Coronary artery (tissue), 2 donors: Measurements from ENCODE around the gene IL10RA.
A peak's percentile ranks its signal among the peaks of the same experiment; 100 is the strongest.

Source experiments
- DNase-seq: peaks from one replicate; pipeline ENCODE4 v3.0.0-alpha.2; 2017; ENCODE audit warnings: low spot score
- H3K27ac ChIP-seq, 2 donors: fragments of 200-600 bp; sonication (generic); one replicate each; pipeline ENCODE4 v1.5.1; 2016 to 2019
- H3K4me3 ChIP-seq: fragments of 200-600 bp; sonication (generic); 2 replicates; pipeline ENCODE4 v1.5.1; 2016; ENCODE audit warnings: mild to moderate bottlenecking, moderate library complexity
- CTCF ChIP-seq: fragments of 200-600 bp; sonication (generic); IDR thresholded peaks from one replicate; pipeline ENCODE4 v1.5.1; 2019; ENCODE audit warnings: antibody characterized with exemption

Gene IL10RA

GRCh38 chr11:117993988-117994745 is 8.0 kb downstream of the IL10RA start:
- no peak for DNase-seq
- Histone ChIP-seq H3K27ac (peak overlapping the region in 1 of 2 donors; percentile 53), H3K4me3 (peak overlapping the region; percentile 12)
- no peak for TF ChIP-seq CTCF

- no peak for TF ChIP-seq CTCF
- no peak for DNase-seq
- no peak overlapping the region for H3K4me3 ChIP-seq
- no peak overlapping the region for H3K27ac ChIP-seq
These were observed 9.3 kb downstream of the IL10RA start for GRCh38 chr11:117995472-117995871.

DNA sequence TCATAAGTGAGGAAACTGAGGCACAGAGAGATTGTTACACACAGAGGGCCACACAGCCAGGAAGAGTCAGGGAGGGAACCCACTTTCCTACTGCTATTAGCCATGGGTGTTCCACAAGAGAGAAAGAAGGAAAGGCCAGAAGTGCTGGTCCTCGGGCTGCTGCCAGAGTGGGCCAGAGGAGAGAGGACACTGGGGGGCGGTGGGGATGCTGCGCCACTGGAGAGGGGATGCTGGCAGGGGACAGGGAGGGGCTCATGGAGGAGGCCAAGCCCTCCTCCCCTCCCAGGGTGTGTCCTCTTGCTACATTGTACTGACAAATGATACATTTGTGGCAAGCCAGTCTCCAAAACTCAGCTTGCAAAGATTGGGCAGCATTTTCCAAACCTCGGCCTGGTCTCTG is 9.9 kb downstream of the IL10RA start:
- no peak overlapping the region for H3K27ac ChIP-seq
- no peak for TF ChIP-seq CTCF
- H3K4me3 ChIP-seq: no peak overlapping the region
- DNase-seq: no peak

DNA sequence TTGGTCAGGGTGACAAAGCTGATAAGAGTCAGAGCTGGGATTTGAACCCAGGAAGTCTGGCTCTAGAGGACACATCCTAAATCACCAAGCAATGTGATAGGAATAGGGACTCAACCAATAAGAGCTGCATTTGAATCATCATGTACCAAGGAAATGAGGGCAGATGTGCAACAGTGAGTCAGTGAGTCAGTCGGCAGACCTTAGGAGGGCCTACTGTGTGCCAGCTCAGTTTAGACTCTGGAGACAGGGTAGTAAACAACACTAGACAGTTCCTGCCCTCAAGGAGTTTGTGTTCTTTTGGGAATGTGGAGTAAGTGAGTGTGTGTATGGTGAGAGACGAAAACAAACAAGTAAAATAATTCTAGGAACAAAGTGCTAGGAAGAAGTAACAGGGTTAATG is 11.2 kb downstream of the IL10RA start:
- peak; percentile 1 for DNase-seq
- no peak for TF ChIP-seq CTCF
- no peak overlapping the region for H3K4me3 ChIP-seq
- peak overlapping the region in 1 of 2 donors; percentile 7 for H3K27ac ChIP-seq

GRCh38 chr11:117997823-117998579 is 11.8 kb downstream of the IL10RA start:
- Histone ChIP-seq H3K4me3 (no peak overlapping the region), H3K27ac (peak overlapping the region in 1 of 2 donors; percentile 7)
- TF ChIP-seq CTCF: no peak
- peak; percentile 40 for DNase-seq

- H3K27ac ChIP-seq: no peak overlapping the region
- DNase-seq: peak; percentile 60
- H3K4me3 ChIP-seq: no peak overlapping the region
- TF ChIP-seq CTCF: no peak
These were observed 12.6 kb downstream of the IL10RA start for GRCh38 chr11:117998664-117999353.
